Measurements from ENCODE around the gene TMEM236.

DNA sequence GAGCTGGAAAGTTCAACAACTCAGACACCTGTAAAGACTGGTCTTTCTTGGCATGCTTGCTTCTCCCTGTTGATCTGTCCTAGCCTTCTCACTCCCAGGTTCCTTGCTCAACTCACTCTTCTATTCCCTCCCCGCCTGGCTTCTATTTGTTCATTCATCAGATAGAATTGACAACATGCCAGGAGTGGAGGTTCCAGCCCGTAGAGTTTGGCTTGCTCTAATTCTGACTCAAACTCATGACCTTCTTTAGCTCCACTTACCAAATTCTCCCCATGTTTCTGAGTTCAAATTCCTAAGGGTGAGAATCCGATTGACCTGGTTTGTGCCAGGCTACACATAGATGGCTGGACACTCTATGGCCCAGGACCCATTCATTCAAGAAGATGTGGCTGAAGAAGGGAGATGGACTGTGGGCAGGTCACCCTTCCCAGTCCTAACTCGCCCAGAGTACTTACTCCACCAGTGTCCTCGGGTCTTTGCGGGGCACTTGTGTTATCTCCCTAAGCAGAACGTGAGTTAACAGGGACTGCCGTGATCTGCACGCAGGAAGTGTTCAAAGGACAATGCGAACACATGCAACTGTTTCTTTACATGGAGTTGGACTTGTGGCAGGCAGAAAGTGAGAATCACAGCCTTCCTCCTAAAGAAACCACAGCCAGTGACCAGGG, 4.0 kb upstream of the TMEM236 start:
- TF ChIP-seq, protein P1, sequence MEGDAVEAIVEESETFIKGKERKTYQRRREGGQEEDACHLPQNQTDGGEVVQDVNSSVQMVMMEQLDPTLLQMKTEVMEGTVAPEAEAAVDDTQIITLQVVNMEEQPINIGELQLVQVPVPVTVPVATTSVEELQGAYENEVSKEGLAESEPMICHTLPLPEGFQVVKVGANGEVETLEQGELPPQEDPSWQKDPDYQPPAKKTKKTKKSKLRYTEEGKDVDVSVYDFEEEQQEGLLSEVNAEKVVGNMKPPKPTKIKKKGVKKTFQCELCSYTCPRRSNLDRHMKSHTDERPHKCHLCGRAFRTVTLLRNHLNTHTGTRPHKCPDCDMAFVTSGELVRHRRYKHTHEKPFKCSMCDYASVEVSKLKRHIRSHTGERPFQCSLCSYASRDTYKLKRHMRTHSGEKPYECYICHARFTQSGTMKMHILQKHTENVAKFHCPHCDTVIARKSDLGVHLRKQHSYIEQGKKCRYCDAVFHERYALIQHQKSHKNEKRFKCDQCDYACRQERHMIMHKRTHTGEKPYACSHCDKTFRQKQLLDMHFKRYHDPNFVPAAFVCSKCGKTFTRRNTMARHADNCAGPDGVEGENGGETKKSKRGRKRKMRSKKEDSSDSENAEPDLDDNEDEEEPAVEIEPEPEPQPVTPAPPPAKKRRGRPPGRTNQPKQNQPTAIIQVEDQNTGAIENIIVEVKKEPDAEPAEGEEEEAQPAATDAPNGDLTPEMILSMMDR (conservative IDR thresholded peaks at IDR 0.05; ENCODE audit: low read length) = no peak
- TF ChIP-seq EZH2phosphoT487 (IDR thresholded peaks at IDR 0.05; ENCODE audit: borderline replicate concordance) = no peak

Data from Loucy (cell line).